Measurements from ENCODE around the gene SGCD.

SGCD gene

GRCh38 chr5:156589104-156589945 is 262.4 kb downstream of the SGCD start:
- Histone ChIP-seq H3K4me2 (ENCODE audit: low read length) (no peak overlapping the region), H2AFZ (no peak overlapping the region), H3K36me3 (ENCODE audit: control insufficient read depth, insufficient read depth, low read length) (no peaks in the 10 kb centered on the region), H3K79me2 (no peaks in the 10 kb centered on the region), H3K9ac (no peak overlapping the region), H3K27me3 (ENCODE audit: control insufficient read depth, insufficient read depth, low read length) (no peaks in the 10 kb centered on the region), H3K4me1 (peaks cover 4% of the 10 kb centered on the region), H3K27ac (no peak overlapping the region), H3K9me3 (ENCODE audit: control insufficient read depth, low read length) (no peaks in the 10 kb centered on the region), H3K4me3 (ENCODE audit: low read depth, low read length) (no peak overlapping the region)
- no peak for TF ChIP-seq CTCF (IDR thresholded peaks at IDR 0.05)

- Histone ChIP-seq H3K4me3 (ENCODE audit: low read depth, low read length) (no peak overlapping the region), H3K79me2 (no peaks in the 10 kb centered on the region)
These were observed 262.9 kb downstream of the SGCD start for GRCh38 chr5:156589946-156590216.

GRCh38 chr5:156590978-156591377 is 264.0 kb downstream of the SGCD start:
- Histone ChIP-seq H3K36me3 (ENCODE audit: control insufficient read depth, insufficient read depth, low read length) (no peaks in the 10 kb centered on the region), H3K9ac (no peak overlapping the region), H3K9me3 (ENCODE audit: control insufficient read depth, low read length) (no peaks in the 10 kb centered on the region), H3K4me2 (ENCODE audit: low read length) (no peak overlapping the region), H3K79me2 (no peaks in the 10 kb centered on the region), H3K27ac (no peak overlapping the region), H3K4me3 (ENCODE audit: low read depth, low read length) (no peak overlapping the region), H2AFZ (no peak overlapping the region), H3K27me3 (ENCODE audit: control insufficient read depth, insufficient read depth, low read length) (no peaks in the 10 kb centered on the region), H3K4me1 (peaks cover 4% of the 10 kb centered on the region)
- no peak for TF ChIP-seq CTCF (IDR thresholded peaks at IDR 0.05)

More at GRCh38 chr5:156589946-156590216, 262.9 kb downstream of the SGCD start:
- no peak overlapping the region for H3K9ac ChIP-seq
- peaks cover 4% of the 10 kb centered on the region for H3K4me1 ChIP-seq
- no peaks in the 10 kb centered on the region for H3K9me3 ChIP-seq (ENCODE audit: control insufficient read depth, low read length)
- H3K36me3 ChIP-seq (ENCODE audit: control insufficient read depth, insufficient read depth, low read length): no peaks in the 10 kb centered on the region
- no peaks in the 10 kb centered on the region for H3K27me3 ChIP-seq (ENCODE audit: control insufficient read depth, insufficient read depth, low read length)
- H2AFZ ChIP-seq: no peak overlapping the region
- H3K27ac ChIP-seq: no peak overlapping the region
- no peak overlapping the region for H3K4me2 ChIP-seq (ENCODE audit: low read length)
- no peak for TF ChIP-seq CTCF (IDR thresholded peaks at IDR 0.05)

- H2AFZ ChIP-seq: no peak overlapping the region
- no peak overlapping the region for H3K4me2 ChIP-seq (ENCODE audit: low read length)
- no peaks in the 10 kb centered on the region for H3K9me3 ChIP-seq (ENCODE audit: control insufficient read depth, low read length)
- no peak overlapping the region for H3K4me3 ChIP-seq (ENCODE audit: low read depth, low read length)
- no peaks in the 10 kb centered on the region for H3K36me3 ChIP-seq (ENCODE audit: control insufficient read depth, insufficient read depth, low read length)
- H3K9ac ChIP-seq: no peak overlapping the region
- no peak for TF ChIP-seq CTCF (IDR thresholded peaks at IDR 0.05)
- peaks cover 4% of the 10 kb centered on the region for H3K4me1 ChIP-seq
- H3K27me3 ChIP-seq (ENCODE audit: control insufficient read depth, insufficient read depth, low read length): no peaks in the 10 kb centered on the region
- no peaks in the 10 kb centered on the region for H3K79me2 ChIP-seq
- H3K27ac ChIP-seq: no peak overlapping the region
These were observed 264.7 kb downstream of the SGCD start for GRCh38 chr5:156591631-156592030.

- H3K27ac ChIP-seq: no peak overlapping the region
- no peaks in the 10 kb centered on the region for H3K4me1 ChIP-seq
- no peak for TF ChIP-seq CTCF (IDR thresholded peaks at IDR 0.05)
- no peak overlapping the region for H2AFZ ChIP-seq
- H3K36me3 ChIP-seq (ENCODE audit: control insufficient read depth, insufficient read depth, low read length): no peaks in the 10 kb centered on the region
- no peaks in the 10 kb centered on the region for H3K79me2 ChIP-seq
- H3K9ac ChIP-seq: no peak overlapping the region
- H3K4me2 ChIP-seq (ENCODE audit: low read length): no peak overlapping the region
- H3K27me3 ChIP-seq (ENCODE audit: control insufficient read depth, insufficient read depth, low read length): no peaks in the 10 kb centered on the region
- no peaks in the 10 kb centered on the region for H3K9me3 ChIP-seq (ENCODE audit: control insufficient read depth, low read length)
- no peak overlapping the region for H3K4me3 ChIP-seq (ENCODE audit: low read depth, low read length)
These were observed 266.6 kb downstream of the SGCD start for GRCh38 chr5:156593546-156593945.
